Spleen (tissue), 11 donors: ENCODE data around the gene PCDHGB7. TPM values are rescaled to one million over a fixed set of nuclear protein-coding genes. Genes with fewer than 3 reads are reported as not detected.

ENCODE experiments used
- DNase-seq: peaks from one replicate; pipeline ENCODE4 v3.0.0-alpha.2; 2020
- H3K27ac ChIP-seq, 8 donors: fragments of 200-600 bp; sonication (generic) in 7 of 8; 1 replicate in 4 of 8; 2 replicates in 4 of 8; pipeline versions ENCODE4 v1.5.0 to v1.8.0; 2016 to 2021; ENCODE audit warnings: inconsistent platforms in 4 of 8, mild to moderate bottlenecking in 4 of 8, moderate library complexity in 1 of 8
- H3K27me3 ChIP-seq, 7 donors: fragments of 200-600 bp; sonication (generic) in 6 of 7; replicated peaks in 1 of 7; 1 replicate in 4 of 7; 2 replicates in 3 of 7; pipeline versions ENCODE4 v1.5.0 to v1.8.0; 2016 to 2021; ENCODE audit warnings: inconsistent platforms in 3 of 7, mild to moderate bottlenecking in 1 of 7
- H3K36me3 ChIP-seq, 6 donors: fragments of 200-600 bp; sonication (generic) in 5 of 6; 1 replicate in 4 of 6; 2 replicates in 2 of 6; pipeline versions ENCODE4 v1.5.0 to v1.8.0; 2016 to 2021; ENCODE audit warnings: inconsistent platforms in 2 of 6
- H3K4me1 ChIP-seq, 6 donors: fragments of 200-600 bp; sonication (generic) in 5 of 6; 1 replicate in 3 of 6; 2 replicates in 3 of 6; pipeline versions ENCODE4 v1.5.0 to v1.8.0; 2016 to 2021; ENCODE audit warnings: inconsistent platforms in 3 of 6
- H3K4me3 ChIP-seq, 8 donors: fragments of 200-600 bp; sonication (generic) in 7 of 8; 1 replicate in 4 of 8; 2 replicates in 4 of 8; pipeline versions ENCODE4 v1.5.0 to v1.8.0; 2016 to 2021; ENCODE audit warnings: inconsistent platforms in 4 of 8, mild to moderate bottlenecking in 4 of 8, moderate library complexity in 2 of 8
- H3K9me3 ChIP-seq, 8 donors: fragments of 200-600 bp; sonication (generic) in 7 of 8; 1 replicate in 4 of 8; 2 replicates in 4 of 8; pipeline versions ENCODE4 v1.5.0 to v1.8.0; 2016 to 2021; ENCODE audit warnings: inconsistent platforms in 4 of 8
- CTCF ChIP-seq, 11 experiments: fragments of 200-600 bp in 7 of 11; fragments of 450-650 bp in 4 of 11; sonication (generic) in 4 of 11; IDR thresholded peaks in 8 of 11; conservative IDR thresholded peaks in 3 of 11; 1 replicate in 7 of 11; 2 replicates in 4 of 11; pipeline versions ENCODE4 v1.4.0 to v1.8.0; 2016 to 2021; ENCODE audit warnings: antibody characterized with exemption in 11 of 11, inconsistent platforms in 4 of 11, mild to moderate bottlenecking in 1 of 11
- POLR2A ChIP-seq, 3 donors: fragments of 450-650 bp; IDR thresholded peaks; one replicate each; pipeline ENCODE4 v1.5.1; 2017; ENCODE audit warnings: antibody characterized with exemption in 3 of 3, mild to moderate bottlenecking in 1 of 3
- POLR2AphosphoS5 ChIP-seq, 3 donors: sonication (generic); formaldehyde crosslinking; IDR thresholded peaks; one replicate each; pipeline ENCODE4 v1.5.1; 2017; ENCODE audit warnings: antibody characterized with exemption in 3 of 3
- WGBS, 5 donors: extraction: QIAGEN DNeasy Blood & Tissue Kit in 3 of 5; methylation state at CpG; one replicate each; pipeline versions ENCODE4 v1.1.5 to v1.1.7; 2013 to 2018; 5-methylcytosine and 5-hydroxymethylcytosine counted together
- intact Hi-C: fragments of 100-400 bp; cut with DNase I; formaldehyde crosslinking; loops from one replicate; pipeline ENCODE4 v1.15.0; 2023; ENCODE audit warnings: low total_unique reads
- polyA plus RNA-seq, 3 donors: library from polyadenylated mRNA; stranded (reverse); fragments of 200-250 nt; gene quantifications; one replicate each; pipeline ENCODE4 v1.2.1, GENCODE V29; 2013
- total RNA-seq, 7 donors: library from RNA; depleted of rRNA in 3 of 7; stranded (reverse); fragments of >200 nt in 3 of 7; fragmentation: NEBNext Ultra II Directional in 4 of 7; extraction: Animal tissue kit (Norgen Biotek cat#: 25700) in 4 of 7; gene quantifications; one replicate each; pipeline versions ENCODE4 v1.1.0 to v1.2.1, GENCODE V29; 2016 to 2021
- donor health status: healthy with polysubstance abuse.
- donor health status: DM: no; HTN: no; CAD: no; lungs with moderate emphysema.
- donor health status: DM: no; HTN: no; CAD: no.
- donor health status: Bipolar disorder and iron deficiency.
- donor health status: healthy.
- donor health status: DM: no; HTN: no; CAD: no.
- donor health status: DM: yes; HTN: yes; CAD: no.

The PCDHGB7 gene
- total and polyA plus RNA-seq, 10 donors, result 0.14 to 11.9 (median 6.9) TPM

- TF ChIP-seq CTCF (IDR thresholded peaks at IDR 0.05 in 8 of 11, conservative IDR thresholded peaks at IDR 0.05 in 3 of 11) (no peak), POLR2AphosphoS5 (IDR thresholded peaks at IDR 0.05) (no peak), POLR2A (IDR thresholded peaks at IDR 0.05) (no peak)
- Histone ChIP-seq H3K9me3 (peaks cover 2 to 99% (median 94%) of the 10 kb centered on the region in 8 donors), H3K36me3 (peaks cover 0 to 8% (median 0%) of the 10 kb centered on the region in 6 donors), H3K27me3 (peaks cover 0 to 92% (median 47%) of the 10 kb centered on the region in 7 donors), H3K27ac (no peak overlapping the region), H3K4me3 (peak overlapping the region in 1 of 8 donors; percentile 27), H3K4me1 (peaks cover 0 to 18% (median 3%) of the 10 kb centered on the region in 6 donors)
- intact Hi-C loops, result loop anchor here (5.0 kb wide), 1 partner anchor 143 kb away; no protein-coding TSS in a partner anchor
- DNase-seq, result no peak
- 35 to 47% (median 39%) methylated on average over 38 to 74 of the region's 74 CpGs for WGBS, 5 donors
Observed at GRCh38 chr5:141419074-141419880, 1.8 kb downstream of the PCDHGB7 start.

GRCh38 chr5:141420855-141421488 lies 3.5 kb downstream of the PCDHGB7 start, which contains the start of gene PCDHGA11:
Gene PCDHGA11 (plus strand): TSS chr5:141421051. CDS start chr5:141421228, 177 bp downstream.
- WGBS, 5 donors, result 8 to 10% (median 10%) methylated on average over 42 of the region's 42 CpGs
- intact Hi-C loops, result no loop called here
- Histone ChIP-seq H3K4me3 (peak within 1 kb of the TSS in 7 of 8 donors; percentile 6 to 67 (median 34)), H3K36me3 (peaks cover 0 to 8% (median 0%) of the 10 kb centered on the region in 6 donors), H3K27me3 (peaks cover 0 to 89% (median 40%) of the 10 kb centered on the region in 7 donors), H3K27ac (no peak within 1 kb of the TSS), H3K4me1 (peaks cover 0 to 12% (median 3%) of the 10 kb centered on the region in 6 donors), H3K9me3 (peaks cover 2 to 100% (median 96%) of the 10 kb centered on the region in 8 donors)
- no peak for TF ChIP-seq POLR2A (IDR thresholded peaks at IDR 0.05)
- TF ChIP-seq CTCF (IDR thresholded peaks at IDR 0.05 in 8 of 11, conservative IDR thresholded peaks at IDR 0.05 in 3 of 11), result peak in 8 of 11 experiments; percentile 17 to 58 (median 52)
- DNase-seq, result no peak

GRCh38 chr5:141421489-141421855 lies 4.0 kb downstream of the PCDHGB7 start:
- TF ChIP-seq POLR2AphosphoS5 (IDR thresholded peaks at IDR 0.05) (no peak), POLR2A (IDR thresholded peaks at IDR 0.05) (no peak), CTCF (IDR thresholded peaks at IDR 0.05 in 8 of 11, conservative IDR thresholded peaks at IDR 0.05 in 3 of 11) (no peak)
- H3K27ac ChIP-seq, result no peak overlapping the region
- H3K9me3 ChIP-seq, result peaks cover 2 to 100% (median 96%) of the 10 kb centered on the region in 8 donors
- H3K27me3 ChIP-seq, result peaks cover 0 to 89% (median 39%) of the 10 kb centered on the region in 7 donors
- intact Hi-C loops, result no loop called here
- peaks cover 0 to 8% (median 0%) of the 10 kb centered on the region in 6 donors for H3K36me3 ChIP-seq
- no peak for DNase-seq
- peak overlapping the region in 7 of 8 donors; percentile 6 to 67 (median 34) for H3K4me3 ChIP-seq
- peaks cover 0 to 12% (median 3%) of the 10 kb centered on the region in 6 donors for H3K4me1 ChIP-seq
- WGBS, 5 donors, result 8 to 20% (median 9%) methylated on average over 13 of the region's 13 CpGs
